K562 (cell line): ENCODE measurements around the gene ATP5F1A. TPM values are rescaled to one million over a fixed set of nuclear protein-coding genes. Genes with fewer than 3 reads are reported as not detected.
A peak's percentile ranks its signal among the peaks of the same experiment; 100 is the strongest.

Experiments used
- AFF4 ChIP-seq: sonication (generic); formaldehyde crosslinking; IDR thresholded peaks from 2 replicates; pipeline ENCODE4 v1.8.0; 2023; ENCODE audit warnings: mild to moderate bottlenecking, missing genetic modification reagents
- BRF1 ChIP-seq: IDR thresholded peaks from 3 replicates; pipeline ENCODE4 v1.6.1; 2011; ENCODE audit warnings: borderline replicate concordance, mild to moderate bottlenecking; ENCODE audit not compliant: insufficient read length; ENCODE audit errors: extremely low read depth
- E2F6 ChIP-seq, 2 experiments: IDR thresholded peaks; 2 replicates each; pipeline ENCODE4 v1.6.1; 2011; ENCODE audit warnings: borderline replicate concordance in 1 of 2, control low read depth in 1 of 2, low read depth in 1 of 2, low read length in 1 of 2, mild to moderate bottlenecking in 1 of 2, mixed read lengths in 1 of 2, moderate library complexity in 1 of 2; ENCODE audit not compliant: insufficient read depth in 1 of 2, insufficient read length in 1 of 2, poor library complexity in 1 of 2, severe bottlenecking in 1 of 2; ENCODE audit errors: extremely low read depth in 1 of 2
- FIP1L1 ChIP-seq: fragments of 200-400 bp; formaldehyde crosslinking; IDR thresholded peaks from 2 replicates; pipeline ENCODE4 v1.6.1; 2018; ENCODE audit warnings: mild to moderate bottlenecking, low read depth, low read length; ENCODE audit not compliant: poor library complexity, severe bottlenecking
- KLF10 ChIP-seq: fragments of 250-450 bp; sonication (Bioruptor Pico); IDR thresholded peaks from 2 replicates; pipeline ENCODE4 v1.6.1; 2021; ENCODE audit warnings: matching md5 sums
- NCOA4 ChIP-seq: fragments of 450-650 bp; IDR thresholded peaks from 2 replicates; pipeline ENCODE4 v1.6.1; 2018; ENCODE audit warnings: mild to moderate bottlenecking; ENCODE audit not compliant: partially characterized antibody
- PCBP1 ChIP-seq: fragments of 200-400 bp; formaldehyde crosslinking; IDR thresholded peaks from 2 replicates; pipeline ENCODE4 v1.6.1; 2018; ENCODE audit warnings: mild to moderate bottlenecking, low read depth, low read length; ENCODE audit not compliant: poor library complexity, severe bottlenecking
- RBBP5 ChIP-seq: fragments of 200-600 bp; sonication (generic); IDR thresholded peaks from 2 replicates; pipeline ENCODE4 v1.6.1; 2012; ENCODE audit warnings: borderline replicate concordance, mild to moderate bottlenecking, low read length, control low read depth, inconsistent platforms; ENCODE audit not compliant: insufficient read depth, poor library complexity, severe bottlenecking
- RREB1 ChIP-seq: fragments of 250-450 bp; sonication (Bioruptor Pico); IDR thresholded peaks from 2 replicates; pipeline ENCODE4 v1.4.0; 2020
- U2AF2 ChIP-seq: fragments of 200-400 bp; formaldehyde crosslinking; optimal IDR thresholded peaks from 2 replicates; pipeline ENCODE3; 2017; ENCODE audit warnings: low read depth, mild to moderate bottlenecking, low read length
- VEZF1 ChIP-seq: fragments of 200-800 bp; sonication (Bioruptor generic); IDR thresholded peaks from 2 replicates; pipeline ENCODE4 v1.6.1; 2017; ENCODE audit warnings: missing genetic modification characterization, missing compliant biosample characterization
- polyA plus RNA-seq, 8 experiments: library from polyadenylated mRNA; depleted of rRNA in 4 of 8; stranded (reverse) in 5 of 8; unstranded in 3 of 8; fragments of >200 nt; fragmentation: Nextera tagmentation in 2 of 8; fragmentation: Illumina TruSeq in 1 of 8; extraction: Ambion mirVana in 2 of 8; extraction: Trizol in 1 of 8; gene quantifications; 2 replicates each; pipeline versions ENCODE4 v1.2.1 to v1.2.3, GENCODE V29; 2011 to 2014; ENCODE audit warnings: inconsistent platforms in 1 of 8, missing spikeins in 1 of 8
- total RNA-seq, 7 experiments: library from RNA; depleted of rRNA in 6 of 7; stranded (reverse); fragments of >200 nt in 6 of 7; fragmentation: Illumina TruSeq in 2 of 7; extraction: Trizol in 2 of 7; gene quantifications; 2 replicates each; pipeline versions ENCODE4 v1.2.1 to v1.2.3, GENCODE V29; 2011 to 2021; ENCODE audit warnings: low replicate concordance in 1 of 7

Gene ATP5F1A
- total and polyA plus RNA-seq, 9 of the 15 experiments (the other 6 are each of a cell fraction or from before 2014, with no cell fraction given), result 377 to 762 (median 490) TPM

GRCh38 chr18:46071653-46072375 is 26.3 kb downstream of the ATP5F1A start, which contains the start of gene PSTPIP2 (continued):
- TF ChIP-seq PCBP1 (peak; percentile 33), BRF1 (no peak), FIP1L1 (no peak), E2F6 (IDR thresholded peaks at IDR 0.05; ENCODE audit: borderline replicate concordance in 1 of 2, extremely low read depth in 1 of 2, insufficient read depth in 1 of 2, insufficient read length in 1 of 2, low read depth in 1 of 2, low read length in 1 of 2, poor library complexity in 1 of 2, severe bottlenecking in 1 of 2) (peak in 1 of 2 experiments; percentile 53), VEZF1 (CRISPR knock-in tag) (peak; percentile 21; the same call in 1 of the 2 replicates), AFF4 (no peak), NCOA4 (no peak), U2AF2 (no peak), KLF10 (CRISPR knock-in tag) (no peak), RREB1 (CRISPR knock-in tag) (no peak), RBBP5 (peak; percentile 74)
